MM.1S (cell line): ENCODE measurements around the gene ADD2.

Experiments
- CTCF ChIP-seq: fragments of 300-600 bp; sonication (generic); IDR thresholded peaks from 2 replicates; pipeline ENCODE4 v1.5.1; 2016; ENCODE audit warnings: antibody characterized with exemption, low read length, mixed read lengths
- EZH2 ChIP-seq: fragments of 300-600 bp; sonication (generic); optimal IDR thresholded peaks from 2 replicates; pipeline ENCODE3; 2017; ENCODE audit warnings: low read depth, mild to moderate bottlenecking, antibody characterized with exemption, low read length, mixed read lengths
- EZH2phosphoT487 ChIP-seq: fragments of 300-600 bp; sonication (generic); IDR thresholded peaks from 2 replicates; pipeline ENCODE4 v1.6.1; 2018; ENCODE audit warnings: antibody characterized with exemption, low read length

- TF ChIP-seq CTCF, result no peak
- TF ChIP-seq EZH2phosphoT487, result no peak
- TF ChIP-seq EZH2, result no peak
These were observed 38.0 kb upstream of the ADD2 start for GRCh38 chr2:70806013-70806412.
